ENCODE data around the gene CNOT6L.

Gene CNOT6L

DNA sequence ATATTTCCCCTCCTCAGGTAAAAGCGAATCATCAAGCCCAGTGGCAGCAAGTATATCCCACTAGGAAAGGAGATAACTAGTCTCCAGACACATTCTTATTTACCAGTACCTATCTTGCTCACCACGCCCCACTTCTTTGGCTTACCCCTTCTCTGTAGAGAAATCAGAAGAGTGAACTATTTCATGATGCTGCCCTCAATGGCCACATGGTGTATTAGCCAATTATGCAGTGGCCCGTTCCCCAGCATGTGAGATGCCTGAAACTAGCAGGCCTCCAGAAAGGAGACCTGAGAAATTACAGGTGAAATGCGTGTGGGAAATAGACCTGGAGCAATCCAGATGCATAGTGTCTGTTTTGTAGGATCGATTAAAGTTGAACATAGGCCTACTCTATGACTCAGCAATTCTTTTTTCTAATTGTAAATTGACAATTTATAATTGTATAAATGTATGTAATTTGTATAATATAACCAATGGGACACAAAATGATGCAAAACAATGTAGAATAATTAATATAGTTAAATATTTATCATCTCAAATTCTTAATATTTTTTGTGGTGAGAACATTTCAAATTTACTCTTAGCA is 126.2 kb downstream of the CNOT6L start:
- no peak for DNase-seq (ENCODE audit: low read depth in 1 of 2, low spot score in 1 of 2)
- H3K27ac ChIP-seq (replicated peaks): no peak overlapping the region

DNA sequence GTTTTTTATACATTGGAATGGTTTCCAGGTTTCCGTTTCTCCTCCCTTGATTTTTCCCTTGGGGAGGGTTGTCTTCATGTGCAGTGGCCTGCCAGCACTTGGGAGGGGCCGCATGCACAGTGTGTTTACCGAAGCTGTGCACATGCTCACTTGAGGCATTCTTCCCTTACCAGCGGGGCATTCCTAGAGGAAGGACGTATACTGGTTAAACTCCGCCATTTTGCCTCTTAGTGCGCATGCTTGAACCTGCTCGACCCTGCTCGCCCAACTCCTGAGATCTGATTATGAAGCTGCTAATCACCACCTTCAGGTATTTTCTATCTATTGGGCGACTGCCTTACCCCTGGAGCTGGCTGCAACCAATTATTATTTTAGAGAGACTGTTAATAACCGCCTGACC is 137.4 kb downstream of the CNOT6L start:
- peaks cover 6% of the 10 kb centered on the region for H3K27me3 ChIP-seq (ENCODE audit: insufficient read depth, poor library complexity, severe bottlenecking)
- H3K27ac ChIP-seq (replicated peaks): no peak overlapping the region
- TF ChIP-seq, protein P1, sequence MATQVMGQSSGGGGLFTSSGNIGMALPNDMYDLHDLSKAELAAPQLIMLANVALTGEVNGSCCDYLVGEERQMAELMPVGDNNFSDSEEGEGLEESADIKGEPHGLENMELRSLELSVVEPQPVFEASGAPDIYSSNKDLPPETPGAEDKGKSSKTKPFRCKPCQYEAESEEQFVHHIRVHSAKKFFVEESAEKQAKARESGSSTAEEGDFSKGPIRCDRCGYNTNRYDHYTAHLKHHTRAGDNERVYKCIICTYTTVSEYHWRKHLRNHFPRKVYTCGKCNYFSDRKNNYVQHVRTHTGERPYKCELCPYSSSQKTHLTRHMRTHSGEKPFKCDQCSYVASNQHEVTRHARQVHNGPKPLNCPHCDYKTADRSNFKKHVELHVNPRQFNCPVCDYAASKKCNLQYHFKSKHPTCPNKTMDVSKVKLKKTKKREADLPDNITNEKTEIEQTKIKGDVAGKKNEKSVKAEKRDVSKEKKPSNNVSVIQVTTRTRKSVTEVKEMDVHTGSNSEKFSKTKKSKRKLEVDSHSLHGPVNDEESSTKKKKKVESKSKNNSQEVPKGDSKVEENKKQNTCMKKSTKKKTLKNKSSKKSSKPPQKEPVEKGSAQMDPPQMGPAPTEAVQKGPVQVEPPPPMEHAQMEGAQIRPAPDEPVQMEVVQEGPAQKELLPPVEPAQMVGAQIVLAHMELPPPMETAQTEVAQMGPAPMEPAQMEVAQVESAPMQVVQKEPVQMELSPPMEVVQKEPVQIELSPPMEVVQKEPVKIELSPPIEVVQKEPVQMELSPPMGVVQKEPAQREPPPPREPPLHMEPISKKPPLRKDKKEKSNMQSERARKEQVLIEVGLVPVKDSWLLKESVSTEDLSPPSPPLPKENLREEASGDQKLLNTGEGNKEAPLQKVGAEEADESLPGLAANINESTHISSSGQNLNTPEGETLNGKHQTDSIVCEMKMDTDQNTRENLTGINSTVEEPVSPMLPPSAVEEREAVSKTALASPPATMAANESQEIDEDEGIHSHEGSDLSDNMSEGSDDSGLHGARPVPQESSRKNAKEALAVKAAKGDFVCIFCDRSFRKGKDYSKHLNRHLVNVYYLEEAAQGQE (IDR thresholded peaks at IDR 0.05; ENCODE audit: insufficient replicate concordance, low read depth): no peak
- no peak for TF ChIP-seq GABPA (IDR thresholded peaks at IDR 0.05; ENCODE audit: low read depth)
- TF ChIP-seq POLR2AphosphoS5 (IDR thresholded peaks at IDR 0.05; ENCODE audit: low read depth): no peak
- TF ChIP-seq, protein P2, sequence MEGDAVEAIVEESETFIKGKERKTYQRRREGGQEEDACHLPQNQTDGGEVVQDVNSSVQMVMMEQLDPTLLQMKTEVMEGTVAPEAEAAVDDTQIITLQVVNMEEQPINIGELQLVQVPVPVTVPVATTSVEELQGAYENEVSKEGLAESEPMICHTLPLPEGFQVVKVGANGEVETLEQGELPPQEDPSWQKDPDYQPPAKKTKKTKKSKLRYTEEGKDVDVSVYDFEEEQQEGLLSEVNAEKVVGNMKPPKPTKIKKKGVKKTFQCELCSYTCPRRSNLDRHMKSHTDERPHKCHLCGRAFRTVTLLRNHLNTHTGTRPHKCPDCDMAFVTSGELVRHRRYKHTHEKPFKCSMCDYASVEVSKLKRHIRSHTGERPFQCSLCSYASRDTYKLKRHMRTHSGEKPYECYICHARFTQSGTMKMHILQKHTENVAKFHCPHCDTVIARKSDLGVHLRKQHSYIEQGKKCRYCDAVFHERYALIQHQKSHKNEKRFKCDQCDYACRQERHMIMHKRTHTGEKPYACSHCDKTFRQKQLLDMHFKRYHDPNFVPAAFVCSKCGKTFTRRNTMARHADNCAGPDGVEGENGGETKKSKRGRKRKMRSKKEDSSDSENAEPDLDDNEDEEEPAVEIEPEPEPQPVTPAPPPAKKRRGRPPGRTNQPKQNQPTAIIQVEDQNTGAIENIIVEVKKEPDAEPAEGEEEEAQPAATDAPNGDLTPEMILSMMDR (IDR thresholded peaks at IDR 0.05; ENCODE audit: insufficient read depth, low read length): no peak
- no peak for TF ChIP-seq SPI1 (IDR thresholded peaks at IDR 0.05; ENCODE audit: borderline replicate concordance, low read depth)
- no peak overlapping the region for H3K4me3 ChIP-seq (replicated peaks; ENCODE audit: insufficient read depth, low read length)
- DNase-seq (ENCODE audit: low read depth in 1 of 2, low spot score in 1 of 2): no peak

More for the DNA sequence above, 126.2 kb downstream of the CNOT6L start:
- no peak for TF ChIP-seq GABPA (IDR thresholded peaks at IDR 0.05; ENCODE audit: low read depth)
- TF ChIP-seq, protein P2 (IDR thresholded peaks at IDR 0.05; ENCODE audit: insufficient read depth, low read length): no peak
- TF ChIP-seq SPI1 (IDR thresholded peaks at IDR 0.05; ENCODE audit: borderline replicate concordance, low read depth): no peak
- TF ChIP-seq, protein P1 (IDR thresholded peaks at IDR 0.05; ENCODE audit: insufficient replicate concordance, low read depth): no peak
- no peak for TF ChIP-seq POLR2AphosphoS5 (IDR thresholded peaks at IDR 0.05; ENCODE audit: low read depth)
- peaks cover 2% of the 10 kb centered on the region for H3K27me3 ChIP-seq (ENCODE audit: insufficient read depth, poor library complexity, severe bottlenecking)
- H3K4me3 ChIP-seq (replicated peaks; ENCODE audit: insufficient read depth, low read length): no peak overlapping the region

DNA sequence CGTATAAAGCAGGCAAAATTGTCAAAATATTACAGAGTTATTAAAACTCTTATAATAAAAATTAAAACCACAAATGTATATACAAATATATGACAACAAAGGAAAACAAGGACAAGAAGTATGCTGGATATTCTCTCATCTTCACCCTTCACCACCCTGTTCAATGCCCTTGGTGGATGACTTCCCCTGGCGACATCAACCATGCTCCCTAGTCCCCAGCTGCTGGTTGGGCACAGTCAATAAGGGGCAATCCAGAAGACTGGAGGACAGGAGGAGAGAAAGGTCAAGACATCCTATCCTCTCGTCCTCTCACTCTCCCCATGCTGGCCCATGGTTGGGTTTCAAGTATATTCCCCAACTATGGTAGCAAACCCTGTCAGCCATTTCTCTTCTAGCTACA is 142.3 kb downstream of the CNOT6L start:
- DNase-seq (ENCODE audit: low read depth in 1 of 2, low spot score in 1 of 2): no peak
- H3K4me3 ChIP-seq (replicated peaks; ENCODE audit: insufficient read depth, low read length): no peak overlapping the region
- TF ChIP-seq, protein P2 (IDR thresholded peaks at IDR 0.05; ENCODE audit: insufficient read depth, low read length): no peak
- no peak for TF ChIP-seq SPI1 (IDR thresholded peaks at IDR 0.05; ENCODE audit: borderline replicate concordance, low read depth)
- TF ChIP-seq, protein P1 (IDR thresholded peaks at IDR 0.05; ENCODE audit: insufficient replicate concordance, low read depth): no peak
- TF ChIP-seq POLR2AphosphoS5 (IDR thresholded peaks at IDR 0.05; ENCODE audit: low read depth): no peak
- TF ChIP-seq GABPA (IDR thresholded peaks at IDR 0.05; ENCODE audit: low read depth): no peak

More for the DNA sequence above, 142.3 kb downstream of the CNOT6L start:
- H3K27me3 ChIP-seq (ENCODE audit: insufficient read depth, poor library complexity, severe bottlenecking): peaks cover 6% of the 10 kb centered on the region
- H3K27ac ChIP-seq (replicated peaks): no peak overlapping the region
